ENCODE measurements around the gene TSFM.

- no peak for TF ChIP-seq CTCF (IDR thresholded peaks at IDR 0.05)
- no peak for TF ChIP-seq POLR2A (IDR thresholded peaks at IDR 0.05)
- TF ChIP-seq EP300 (IDR thresholded peaks at IDR 0.05) = no peak
Observed at GRCh38 chr12:57769594-57769993, 13.0 kb upstream of the TSFM start.

Data from suprapubic skin (tissue), 3 donors.